ENCODE data around the gene NFIL3.
"Not testable (repeated sequence)": the region's sequence is repeated elsewhere in the genome, so short reads cannot be mapped to it uniquely, and the experiment has no call there.

Gene NFIL3

DNA sequence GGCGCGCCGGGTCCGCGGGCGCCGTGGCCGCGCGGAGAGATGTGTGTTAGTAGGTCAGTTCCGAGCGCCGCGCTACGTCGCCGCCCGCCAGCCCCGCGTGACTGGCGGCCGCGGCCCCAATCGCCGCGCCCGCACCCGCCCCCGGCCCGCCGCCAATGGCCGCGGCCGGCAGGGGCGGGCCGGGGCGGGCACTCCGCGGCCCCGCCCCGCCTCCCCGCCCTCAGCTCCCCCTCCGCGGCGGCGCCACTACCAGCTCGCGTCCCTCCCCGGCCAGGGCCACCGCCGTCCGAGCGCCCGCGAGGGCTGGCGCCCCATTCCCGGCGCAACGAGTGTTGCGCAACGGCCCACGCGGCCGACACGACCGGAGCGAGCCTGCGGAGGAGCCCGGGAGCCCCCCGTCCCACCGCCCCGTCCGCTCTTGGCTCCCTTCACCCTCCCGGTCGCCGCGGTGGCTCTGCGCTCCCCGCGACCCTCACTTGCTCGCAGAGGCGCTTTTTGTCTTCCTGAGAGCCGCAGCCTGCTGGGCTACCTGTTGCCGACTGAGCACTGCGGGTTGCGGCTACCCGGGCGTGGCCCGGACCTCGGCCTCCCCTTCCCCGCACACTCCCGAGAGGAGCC lies at the start of gene NFIL3:
NFIL3 (minus strand) TSS at position 48 of the 618 bp plus-strand sequence. CDS start 13,098 bp downstream, outside the sequence.
- peak; percentile 37 to 70 (median 48) for DNase-seq (ENCODE audit: low read depth in 3 of 3)

GRCh38 chr9:91471524-91471923 lies 47.9 kb upstream of the NFIL3 start:
- DNase-seq (ENCODE audit: low read depth in 3 of 3): not testable (repeated sequence)

GRCh38 chr9:91465420-91465819 lies 41.8 kb upstream of the NFIL3 start:
- DNase-seq (ENCODE audit: low read depth in 3 of 3): no peak

DNA sequence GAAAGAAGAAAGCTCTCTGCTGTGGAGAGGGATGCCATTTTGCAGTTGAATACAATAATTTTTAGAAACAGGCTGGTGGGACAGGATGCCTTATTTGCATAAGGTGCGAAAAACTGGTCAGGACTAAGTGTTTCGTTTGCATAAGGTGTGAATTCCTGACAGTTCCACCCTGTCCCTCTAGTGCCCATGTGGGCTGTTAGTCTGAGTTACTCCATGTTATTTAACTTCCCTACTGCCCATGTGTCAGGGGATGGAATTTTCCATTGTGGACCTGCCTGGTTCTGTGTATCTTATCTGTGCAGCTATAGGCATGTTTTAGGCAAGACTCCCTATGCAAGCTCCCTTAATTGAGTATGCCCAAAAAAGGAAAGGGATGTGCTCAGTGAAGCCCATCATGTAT lies 35.3 kb upstream of the NFIL3 start:
- no peak for DNase-seq (ENCODE audit: low read depth in 3 of 3)

DNA sequence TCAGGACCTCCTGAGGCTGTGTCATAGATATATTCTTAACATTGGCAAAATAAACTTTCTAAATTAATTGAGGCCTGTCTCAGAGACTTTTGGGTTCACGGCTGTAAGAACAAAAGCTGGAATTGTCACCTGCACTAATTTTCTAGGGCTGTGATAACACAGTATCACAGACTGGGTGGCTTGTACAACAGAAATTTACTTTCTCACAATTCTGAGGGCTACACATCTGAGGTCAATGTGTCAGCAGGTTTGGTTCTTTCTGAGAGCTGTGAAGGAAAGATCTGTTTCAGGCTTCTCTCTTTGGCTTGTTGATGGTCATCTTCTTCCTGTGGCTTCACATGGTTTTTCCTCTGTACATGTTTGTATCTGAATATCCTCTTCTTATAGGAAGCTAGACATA lies 29.2 kb upstream of the NFIL3 start:
- no peak for DNase-seq (ENCODE audit: low read depth in 3 of 3)

DNA sequence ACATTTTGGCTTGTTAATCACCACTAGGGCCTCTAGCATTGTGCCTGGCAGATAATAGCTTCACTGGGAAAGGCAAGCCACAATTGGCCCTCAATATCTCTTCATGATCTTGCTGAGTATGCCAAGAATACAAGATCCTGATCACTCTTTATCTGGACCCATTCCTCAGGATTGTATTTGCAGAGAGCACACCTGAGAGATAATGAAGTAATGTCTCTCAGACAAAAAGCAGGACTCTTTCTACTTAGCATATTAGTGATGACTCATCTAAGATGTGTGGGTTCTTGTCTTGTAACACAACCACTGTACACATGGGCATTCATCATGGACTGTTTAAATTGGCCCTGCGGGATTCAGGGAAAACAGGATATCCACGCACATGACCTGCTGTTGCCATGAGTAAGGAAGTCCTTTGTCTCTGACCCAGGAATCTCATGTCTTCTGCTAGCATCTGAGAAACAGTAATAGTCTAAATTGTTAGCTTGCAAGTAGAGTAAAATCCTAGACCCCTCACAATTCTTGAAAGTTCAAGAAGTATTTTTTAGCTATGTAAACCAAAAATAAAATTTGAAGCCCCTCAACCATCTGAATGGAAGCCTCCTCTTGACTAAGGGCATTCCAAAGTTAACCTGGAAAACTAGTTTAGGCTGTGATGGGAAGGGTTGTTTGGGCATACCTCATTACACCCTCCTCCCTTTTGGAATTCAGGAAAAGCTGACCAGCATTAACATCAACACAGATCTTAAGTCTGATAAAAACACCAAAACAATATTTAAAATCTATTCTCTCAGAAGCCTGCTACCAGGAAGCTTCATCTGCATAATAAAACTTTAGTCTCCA lies 28.0 kb upstream of the NFIL3 start:
- DNase-seq (ENCODE audit: low read depth in 3 of 3): no peak

- DNase-seq (ENCODE audit: low read depth in 3 of 3): no peak
Measured at GRCh38 chr9:91445135-91445534, 21.5 kb upstream of the NFIL3 start.

DNA sequence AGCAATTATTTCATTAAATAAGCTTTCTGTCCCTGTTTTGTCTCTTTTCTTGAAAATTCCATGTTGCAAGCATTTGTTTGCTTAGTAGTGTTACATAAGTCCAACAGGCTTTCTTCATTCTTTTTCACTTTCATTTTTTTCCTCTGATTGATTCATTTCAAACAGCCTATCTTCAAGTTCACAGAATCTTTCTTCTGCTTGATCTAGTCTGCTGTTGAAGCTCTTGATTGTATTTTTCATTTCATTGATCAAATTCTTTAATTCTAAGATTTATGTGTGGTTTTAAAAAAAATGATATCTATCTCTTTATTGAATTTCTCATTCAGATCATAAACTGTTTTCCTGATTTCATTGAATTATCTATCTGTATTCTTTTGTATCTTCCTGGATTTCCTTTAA lies 20.4 kb upstream of the NFIL3 start:
- DNase-seq (ENCODE audit: low read depth in 3 of 3): no peak

DNA sequence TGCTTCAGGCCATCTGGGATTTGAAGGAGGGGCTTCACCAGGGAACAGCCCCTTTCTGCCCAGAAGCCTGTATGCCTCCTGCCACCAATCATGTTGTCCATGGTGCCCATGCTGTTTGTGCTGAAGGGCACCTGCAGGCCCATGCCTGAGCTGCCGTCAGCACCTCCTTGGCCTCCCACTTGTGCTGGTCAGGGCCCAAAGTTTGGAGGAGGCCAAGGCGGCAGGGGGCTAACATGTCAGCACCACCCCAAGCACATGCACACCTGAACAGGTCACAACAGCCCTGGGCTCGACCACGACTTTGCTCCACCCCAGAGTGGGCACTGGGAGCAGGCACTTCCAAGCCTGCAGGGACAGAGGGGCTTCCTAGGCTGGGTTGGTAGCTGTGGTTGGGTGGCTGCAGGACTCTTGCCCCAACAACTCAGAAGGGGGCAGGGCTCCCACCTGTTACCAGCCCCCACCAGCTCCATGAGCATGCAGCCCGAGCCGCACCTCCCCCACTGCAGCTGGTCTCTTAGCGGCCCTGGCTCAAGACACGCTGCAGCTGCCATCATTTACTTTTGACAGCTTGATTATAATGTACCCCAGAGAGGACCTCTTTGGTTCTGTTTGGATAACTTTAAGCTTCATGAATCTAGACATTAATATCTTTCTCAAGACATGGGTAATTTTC lies 19.8 kb upstream of the NFIL3 start:
- DNase-seq (ENCODE audit: low read depth in 3 of 3): no peak

- DNase-seq (ENCODE audit: low read depth in 3 of 3): no peak
Measured at GRCh38 chr9:91436841-91437240, 13.2 kb upstream of the NFIL3 start.

GRCh38 chr9:91433180-91433579 lies 9.5 kb upstream of the NFIL3 start:
- DNase-seq (ENCODE audit: low read depth in 3 of 3): no peak

- DNase-seq (ENCODE audit: low read depth in 3 of 3): no peak
Measured at GRCh38 chr9:91431485-91431884, 7.9 kb upstream of the NFIL3 start.

DNA sequence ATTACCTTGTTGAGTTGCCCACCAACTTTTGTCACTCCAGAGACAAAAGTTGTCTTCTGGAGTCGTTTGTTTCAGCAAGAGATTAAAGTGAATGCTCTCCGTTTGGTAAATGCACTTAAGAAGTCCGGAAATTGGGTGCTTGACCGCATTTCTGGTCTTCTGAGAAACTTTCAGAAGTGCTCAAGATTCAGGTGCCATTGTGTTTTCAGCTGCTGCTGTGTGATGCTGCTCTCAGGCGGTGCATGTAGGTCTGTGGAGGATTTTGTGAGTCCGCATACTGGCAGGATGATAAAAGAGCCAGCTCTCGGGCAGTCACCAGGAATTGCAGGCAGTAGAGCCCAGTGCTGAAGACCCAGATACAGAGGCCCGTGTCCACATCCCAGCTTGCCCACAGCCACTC lies 5.9 kb upstream of the NFIL3 start:
- no peak for DNase-seq (ENCODE audit: low read depth in 3 of 3)

GRCh38 chr9:91428927-91429351 lies 5.3 kb upstream of the NFIL3 start:
- no peak for DNase-seq (ENCODE audit: low read depth in 3 of 3)

DNA sequence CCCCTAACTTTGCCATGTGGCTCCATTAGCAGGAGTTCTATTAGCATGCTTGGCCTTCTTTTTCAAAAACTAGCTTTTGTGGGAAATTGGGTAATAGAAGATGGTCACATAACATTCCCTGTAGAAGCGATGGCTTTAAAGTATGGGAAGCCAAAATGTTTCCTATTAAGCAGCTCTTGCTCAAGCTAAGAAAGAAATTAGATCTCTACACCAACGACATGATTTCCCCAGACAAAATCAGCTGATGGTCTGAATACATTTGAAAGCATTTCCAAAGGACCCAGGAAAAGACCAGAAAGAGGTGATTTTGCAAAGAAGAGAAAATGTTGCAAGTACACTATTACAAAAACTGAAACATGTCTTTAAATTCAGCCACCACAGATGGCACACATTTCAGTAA lies 4.8 kb upstream of the NFIL3 start:
- DNase-seq (ENCODE audit: low read depth in 3 of 3): no peak

DNA sequence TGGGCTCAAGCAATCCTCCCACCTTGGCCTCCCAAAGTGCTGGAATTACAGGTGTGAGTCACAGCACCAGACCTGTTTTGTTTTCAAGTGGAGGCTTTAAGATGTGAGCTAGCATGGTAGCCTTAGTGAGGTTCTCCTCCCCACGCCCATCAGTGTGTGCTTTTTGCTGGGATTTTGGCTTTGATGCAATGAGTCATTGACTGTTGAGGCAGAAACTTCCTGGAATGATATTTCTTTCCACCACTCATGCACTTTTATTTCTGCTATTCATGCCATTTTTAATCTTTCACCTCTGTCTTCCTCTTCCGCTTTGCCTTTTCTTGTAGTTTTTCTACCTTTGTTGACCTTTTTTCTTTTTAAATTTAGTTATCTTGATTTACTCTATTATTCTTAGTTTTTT lies 4.2 kb upstream of the NFIL3 start:
- DNase-seq (ENCODE audit: low read depth in 3 of 3): no peak

GRCh38 chr9:91426123-91426745 lies 2.6 kb upstream of the NFIL3 start:
- no peak for DNase-seq (ENCODE audit: low read depth in 3 of 3)

DNA sequence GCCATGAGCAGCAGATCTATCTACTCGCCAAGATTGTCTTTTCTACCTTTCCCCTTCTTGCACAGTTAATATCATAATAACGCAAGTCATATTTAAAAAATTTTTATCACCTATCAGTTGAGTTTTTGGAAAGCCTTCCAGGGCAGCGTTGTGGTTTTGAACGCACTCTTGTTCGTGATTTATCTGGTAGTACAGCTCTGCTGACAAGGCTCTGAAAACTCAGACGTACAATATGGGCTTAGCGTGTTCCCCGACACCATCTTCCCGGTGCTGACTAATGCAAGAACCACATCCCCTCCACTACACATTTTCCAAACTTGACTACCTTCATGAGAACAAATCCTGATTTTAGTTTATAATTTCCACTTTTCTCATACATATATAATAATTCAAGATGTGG lies 1.6 kb upstream of the NFIL3 start:
- DNase-seq (ENCODE audit: low read depth in 3 of 3): no peak

- DNase-seq (ENCODE audit: low read depth in 3 of 3): peak in 1 of 3 experiments; percentile 70
Measured at GRCh38 chr9:91424403-91425176, 958 bp upstream of the NFIL3 start.

DNA sequence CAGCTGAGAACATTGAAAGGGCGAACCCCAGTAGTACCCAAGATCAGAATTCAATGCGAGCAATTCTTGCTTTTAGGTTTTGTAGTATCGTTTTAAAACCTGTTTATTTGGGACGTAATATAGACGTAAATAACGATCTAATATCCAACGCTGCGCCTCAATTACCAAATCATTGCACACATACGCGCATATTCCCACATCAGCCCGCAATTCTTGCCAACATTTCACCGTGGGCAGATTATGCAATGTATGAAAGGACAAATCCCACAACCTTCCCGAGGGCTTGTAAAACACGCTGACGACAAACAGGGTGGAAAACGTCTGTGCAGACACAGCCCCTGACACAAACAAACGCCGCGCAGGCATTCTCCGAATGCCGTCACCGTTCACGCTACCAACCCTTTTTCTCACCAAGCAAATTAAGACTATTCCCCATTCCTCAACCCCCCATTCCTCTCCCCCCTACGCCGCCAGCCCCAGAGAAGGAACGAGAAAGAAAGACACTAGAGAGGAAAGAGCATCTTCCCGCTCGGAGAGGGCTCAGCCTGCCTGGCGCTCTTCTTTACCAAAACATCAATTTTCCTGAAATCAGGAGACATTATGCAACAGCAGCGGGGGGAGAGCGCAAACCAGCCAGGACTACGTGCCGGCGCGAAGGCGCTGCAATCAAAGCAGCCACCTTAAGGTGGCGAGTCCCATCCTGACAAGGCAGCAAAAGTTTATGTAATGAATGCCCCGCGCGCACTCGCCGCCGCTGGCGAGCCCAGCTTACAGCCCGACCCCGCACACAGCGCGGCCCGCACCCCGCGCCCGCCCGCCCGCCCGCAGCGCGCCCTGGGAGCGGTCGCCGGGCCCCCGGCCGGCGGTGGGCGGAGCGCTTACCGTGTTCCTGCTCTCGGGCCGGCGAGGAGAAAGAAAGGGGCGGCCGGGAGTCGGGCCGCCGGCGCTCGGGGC lies 597 bp downstream of the NFIL3 start:
- DNase-seq (ENCODE audit: low read depth in 3 of 3): peak in 1 of 3 experiments; percentile 48

Measured in stimulated activated CD4-positive, alpha-beta T cell treated with anti-CD3 and anti-CD28 coated beads, TNF-alpha, amount 100 ng/mL, for 24 hours (primary cell).